GM08714 (cell line): ENCODE results near the gene MEG3.

Source experiments
- H3K4me3 ChIP-seq: fragments of 200-500 bp; sonication (Bioruptor generic); 2 replicates; pipeline ENCODE4 v1.5.1; 2014; ENCODE audit warnings: mild to moderate bottlenecking, low read length, inconsistent platforms
- ZNF274 ChIP-seq: IDR thresholded peaks from 2 replicates; pipeline ENCODE4 v1.6.1; 2012; ENCODE audit warnings: mild to moderate bottlenecking, low read depth, low read length

MEG3 gene

GRCh38 chr14:100838493-100839314 is 12.8 kb downstream of the MEG3 start:
- TF ChIP-seq ZNF274: no peak

GRCh38 chr14:100839315-100839585 is 13.3 kb downstream of the MEG3 start:
- TF ChIP-seq ZNF274: no peak
- H3K4me3 ChIP-seq: no peak overlapping the region

More at GRCh38 chr14:100838493-100839314, 12.8 kb downstream of the MEG3 start:
- H3K4me3 ChIP-seq: no peak overlapping the region

- no peak for TF ChIP-seq ZNF274
- H3K4me3 ChIP-seq: no peak overlapping the region
Observed at GRCh38 chr14:100839681-100840111, 13.8 kb downstream of the MEG3 start.

- H3K4me3 ChIP-seq: no peak overlapping the region
- no peak for TF ChIP-seq ZNF274
Observed at GRCh38 chr14:100840286-100841065, 14.6 kb downstream of the MEG3 start.

- no peak overlapping the region for H3K4me3 ChIP-seq
- no peak for TF ChIP-seq ZNF274
Observed at GRCh38 chr14:100841066-100841760, 15.3 kb downstream of the MEG3 start.

- no peak for TF ChIP-seq ZNF274
- H3K4me3 ChIP-seq: no peak overlapping the region
Observed at GRCh38 chr14:100841761-100842403, 16.0 kb downstream of the MEG3 start.

GRCh38 chr14:100842799-100843198 is 16.9 kb downstream of the MEG3 start:
- H3K4me3 ChIP-seq: no peak overlapping the region
- TF ChIP-seq ZNF274: no peak

- TF ChIP-seq ZNF274: no peak
- H3K4me3 ChIP-seq: no peak overlapping the region
Observed at GRCh38 chr14:100844082-100844408, 18.1 kb downstream of the MEG3 start.

- no peak for TF ChIP-seq ZNF274
- H3K4me3 ChIP-seq: no peak overlapping the region
Observed at GRCh38 chr14:100844421-100844820, 18.5 kb downstream of the MEG3 start.

GRCh38 chr14:100844846-100845245 is 18.9 kb downstream of the MEG3 start:
- TF ChIP-seq ZNF274: no peak
- no peak overlapping the region for H3K4me3 ChIP-seq

- no peak for TF ChIP-seq ZNF274
- H3K4me3 ChIP-seq: no peak overlapping the region
Observed at GRCh38 chr14:100845341-100845740, 19.4 kb downstream of the MEG3 start.

GRCh38 chr14:100846309-100846859 is 20.5 kb downstream of the MEG3 start:
- TF ChIP-seq ZNF274: no peak
- H3K4me3 ChIP-seq: no peak overlapping the region

GRCh38 chr14:100849115-100849781 is 23.3 kb downstream of the MEG3 start:
- H3K4me3 ChIP-seq: peak overlapping the region; percentile 22; the same call in 1 of the 2 replicates

More at GRCh38 chr14:100849115-100849781, 23.3 kb downstream of the MEG3 start:
- TF ChIP-seq ZNF274: no peak
